K562 (cell line): ENCODE measurements around the gene CPPED1. TPM values are rescaled to one million over a fixed set of nuclear protein-coding genes. Genes with fewer than 3 reads are reported as not detected.

Experiments
- ATAC-seq: fragments of 200-7000 bp; cut with Tn5 transposase; 3 replicates; pipeline ENCODE4 v1.9.1; 2020; ENCODE audit warnings: moderate library complexity
- BruUV-seq: library from RNA; stranded (reverse); fragments of 400-500 nt; replicated peaks from 2 replicates; lab custom pipeline; 2021; lab: Mats Ljungman, UMichigan
- CTCF ChIA-PET: fragments of 300-600 bp; formaldehyde crosslinking; extraction: SDS; loops from one replicate; lab custom pipeline; 2021; ENCODE audit warnings: low intra/inter-chr PET ratio; lab: Yijun Ruan, JAX
- POLR2A ChIA-PET: fragments of 300-600, 350-650 bp; sonication (Branson Sonifier 250); formaldehyde crosslinking; extraction: SDS; loops from one replicate; lab custom pipeline; 2021; ENCODE audit warnings: antibody characterized with exemption, inconsistent platforms; lab: Yijun Ruan, JAX
- DNase-seq, 4 experiments: peaks; one replicate each; pipeline versions ENCODE4 v3.0.0 to v3.0.0-alpha.2; 2011 to 2018; ENCODE audit warnings: low spot score in 3 of 4, mixed read lengths in 3 of 4; ENCODE audit errors: extremely low read depth in 1 of 4
- FAIRE-seq: peaks from 2 replicates; lab custom pipeline; 2011; peaks lifted over from hg19 to GRCh38; lab: Jason Lieb, UNC
- H2AFZ ChIP-seq: 2 replicates; pipeline ENCODE4 v1.6.0; 2011; ENCODE audit warnings: low read depth, low read length, control low read depth, inconsistent platforms
- H3K27ac ChIP-seq: fragments of 200-600 bp; 3 replicates; pipeline ENCODE4 v1.8.0; 2011; ENCODE audit warnings: low read depth, mild to moderate bottlenecking, control low read depth, inconsistent platforms, low read length, moderate library complexity, mixed read lengths; ENCODE audit errors: extremely low read depth
- H3K27me3 ChIP-seq, 2 experiments: fragments of 300-600 bp in 1 of 2; 2 replicates in 1 of 2; 3 replicates in 1 of 2; pipeline versions ENCODE4 v1.6.0 to v1.8.0; 2011; ENCODE audit warnings: inconsistent platforms in 2 of 2, low read length in 2 of 2, mild to moderate bottlenecking in 1 of 2, mixed read lengths in 1 of 2, moderate library complexity in 1 of 2; ENCODE audit not compliant: control insufficient read depth in 2 of 2, insufficient read depth in 2 of 2
- H3K36me3 ChIP-seq: fragments of 300-600 bp; 3 replicates; pipeline ENCODE4 v1.8.0; 2011; ENCODE audit warnings: mild to moderate bottlenecking, low read length, inconsistent platforms; ENCODE audit not compliant: control insufficient read depth, insufficient read depth
- H3K4me1 ChIP-seq, 2 experiments: fragments of 200-600 bp in 1 of 2; replicated peaks in 1 of 2; 2 replicates in 1 of 2; 3 replicates in 1 of 2; pipeline versions ENCODE4 v1.5.1 to v1.8.0; 2011; ENCODE audit warnings: inconsistent platforms in 2 of 2, low read length in 2 of 2, mild to moderate bottlenecking in 1 of 2, mixed read lengths in 1 of 2, moderate library complexity in 1 of 2; ENCODE audit not compliant: control insufficient read depth in 2 of 2, insufficient read depth in 2 of 2
- H3K4me2 ChIP-seq: 2 replicates; pipeline ENCODE4 v1.6.1; 2011; ENCODE audit warnings: low read length, control low read depth, inconsistent platforms, mixed read lengths; ENCODE audit not compliant: insufficient read depth
- H3K4me3 ChIP-seq: fragments of 200-600 bp; sonication (generic), shearing (Covaris generic); 2 replicates; pipeline ENCODE4 v1.5.1; 2016; ENCODE audit warnings: control low read depth, inconsistent platforms
- H3K79me2 ChIP-seq: fragments of 200-600 bp; 3 replicates; pipeline ENCODE4 v1.8.0; 2011; ENCODE audit warnings: low read length, inconsistent platforms; ENCODE audit not compliant: control insufficient read depth, insufficient read depth
- H3K9ac ChIP-seq, 2 experiments: 2 replicates each; pipeline versions ENCODE4 v1.6.0 to v1.6.1; 2011; ENCODE audit warnings: low read depth in 2 of 2, low read length in 2 of 2, control low read depth in 1 of 2, inconsistent platforms in 1 of 2, mild to moderate bottlenecking in 1 of 2, mixed read lengths in 1 of 2; ENCODE audit not compliant: insufficient read depth in 1 of 2
- H3K9me1 ChIP-seq: one replicate; pipeline ENCODE4 v1.6.0; 2011; ENCODE audit warnings: inconsistent platforms, mild to moderate bottlenecking, low read length, moderate library complexity; ENCODE audit not compliant: control insufficient read depth, insufficient read depth
- H3K9me3 ChIP-seq: replicated peaks from 2 replicates; pipeline ENCODE4 v1.5.1; 2011; ENCODE audit warnings: low read depth, low read length, inconsistent platforms; ENCODE audit not compliant: control insufficient read depth, insufficient read depth
- H4K20me1 ChIP-seq: replicated peaks from 2 replicates; pipeline ENCODE4 v1.6.1; 2011; ENCODE audit warnings: low read length, inconsistent platforms, mixed read lengths; ENCODE audit not compliant: control insufficient read depth, insufficient read depth
- ETV1 ChIP-seq: fragments of 450-650 bp; conservative IDR thresholded peaks from 2 replicates; pipeline ENCODE4 v1.6.1; 2016; ENCODE audit warnings: missing genetic modification characterization, control low read depth, low read depth, missing compliant biosample characterization
- FOS ChIP-seq: IDR thresholded peaks from 3 replicates; pipeline ENCODE4 v1.6.1; 2011; ENCODE audit not compliant: insufficient read length; ENCODE audit errors: extremely low read depth
- MYBL2 ChIP-seq, 2 experiments: fragments of 450-650 bp in 1 of 2; sonication (generic) in 1 of 2; formaldehyde crosslinking in 1 of 2; IDR thresholded peaks; 2 replicates each; pipeline versions ENCODE4 v1.6.1 to v1.8.1; 2017 to 2022; ENCODE audit warnings: borderline replicate concordance in 1 of 2, inconsistent platforms in 1 of 2, low read depth in 1 of 2, mild to moderate bottlenecking in 1 of 2, missing genetic modification reagents in 1 of 2, moderate library complexity in 1 of 2
- PRMT5 ChIP-seq: sonication (generic); formaldehyde crosslinking; IDR thresholded peaks from 2 replicates; pipeline ENCODE4 v1.5.0; 2020; ENCODE audit warnings: missing genetic modification reagents
- RBM25 ChIP-seq: fragments of 200-400 bp; formaldehyde crosslinking; IDR thresholded peaks from 2 replicates; pipeline ENCODE4 v1.6.1; 2018; ENCODE audit warnings: low read length, low read depth, moderate library complexity; ENCODE audit not compliant: severe bottlenecking
- SMARCC2 ChIP-seq: fragments of 450-650 bp; IDR thresholded peaks from 2 replicates; pipeline ENCODE4 v1.6.1; 2017; ENCODE audit warnings: antibody characterized with exemption, moderate library complexity, mild to moderate bottlenecking, low read depth
- TEAD2 ChIP-seq: fragments of 450-650 bp; IDR thresholded peaks from 2 replicates; pipeline ENCODE4 v1.6.1; 2016; ENCODE audit warnings: missing genetic modification characterization, control low read depth, missing compliant biosample characterization
- XRCC3 ChIP-seq: fragments of 450-650 bp; IDR thresholded peaks from 2 replicates; pipeline ENCODE4 v1.6.1; 2017; ENCODE audit warnings: mild to moderate bottlenecking, moderate library complexity
- ZNF778 ChIP-seq: fragments of 450-650 bp; formaldehyde crosslinking; IDR thresholded peaks from 2 replicates; pipeline ENCODE4 v1.4.0; 2020; ENCODE audit warnings: mild to moderate bottlenecking, moderate library complexity
- ZNF79 ChIP-seq: fragments of 250-450 bp; sonication (Bioruptor Pico); IDR thresholded peaks from 2 replicates; pipeline ENCODE4 v1.4.0; 2020; ENCODE audit warnings: low read depth, mild to moderate bottlenecking, moderate library complexity
- WGBS: fragments of 100-300 bp; shearing (Covaris generic); methylation state at CpG from one replicate; pipeline ENCODE4 v1.1.6; 2016; ENCODE audit warnings: low coverage, mixed read lengths; ENCODE audit not compliant: insufficient coverage; ENCODE audit errors: missing lambda C conversion rate; 5-methylcytosine and 5-hydroxymethylcytosine counted together
- in situ Hi-C: fragments of 300-500 bp; cut with MboI; formaldehyde crosslinking; loops from 4 replicates; pipeline ENCODE4 v1.15.0; 2018; ENCODE audit warnings: inconsistent platforms, mixed read lengths
- intact Hi-C: fragments of 100-400 bp; cut with micrococcal nuclease; formaldehyde crosslinking; loops from 2 replicates; pipeline ENCODE4 v1.14.2; 2022
- polyA plus RNA-seq, 8 experiments: library from polyadenylated mRNA; depleted of rRNA in 4 of 8; stranded (reverse) in 5 of 8; unstranded in 3 of 8; fragments of >200 nt; fragmentation: Nextera tagmentation in 2 of 8; fragmentation: Illumina TruSeq in 1 of 8; extraction: Ambion mirVana in 2 of 8; extraction: Trizol in 1 of 8; gene quantifications; 2 replicates each; pipeline versions ENCODE4 v1.2.1 to v1.2.3, GENCODE V29; 2011 to 2014; ENCODE audit warnings: inconsistent platforms in 1 of 8, missing spikeins in 1 of 8
- total RNA-seq, 7 experiments: library from RNA; depleted of rRNA in 6 of 7; stranded (reverse); fragments of >200 nt in 6 of 7; fragmentation: Illumina TruSeq in 2 of 7; extraction: Trizol in 2 of 7; gene quantifications; 2 replicates each; pipeline versions ENCODE4 v1.2.1 to v1.2.3, GENCODE V29; 2011 to 2021; ENCODE audit warnings: low replicate concordance in 1 of 7
- TF ChIP-seq, protein P1 (sequence below): fragments of 450-650 bp; IDR thresholded peaks from 2 replicates; pipeline ENCODE4 v1.6.1; 2016; ENCODE audit warnings: low read depth

CPPED1 gene
- total and polyA plus RNA-seq, 9 of the 15 experiments (the other 6 are each of a cell fraction or from before 2014, with no cell fraction given), result 7.5 to 25.7 (median 16.9) TPM

- Histone ChIP-seq H3K27ac (no peak overlapping the region), H3K4me1 (no peaks in the 10 kb centered on the region; a peak in 1 of 5 replicates), H3K9me3 (no peaks in the 10 kb centered on the region), H3K79me2 (no peaks in the 10 kb centered on the region), H2AFZ (no peak overlapping the region), H3K9me1 (no peaks in the 10 kb centered on the region), H3K9ac (no peak overlapping the region), H3K36me3 (no peaks in the 10 kb centered on the region), H3K4me2 (no peak overlapping the region), H4K20me1 (no peaks in the 10 kb centered on the region), H3K27me3 (peaks cover 0 to 33% of the 10 kb centered on the region in 2 experiments; a peak in 3 of 5 replicates), H3K4me3 (no peak overlapping the region)
- BruUV-seq, result no TSS peak
- DNase-seq, result no peak
- no peak for ATAC-seq
- TF ChIP-seq ETV1 (tag) (no peak), PRMT5 (CRISPR knock-in tag) (no peak), RBM25 (no peak), FOS (no peak), MYBL2 (IDR thresholded peaks at IDR 0.05; ENCODE audit: low read depth) (no peak), MYBL2 (CRISPR knock-in tag; IDR thresholded peaks at IDR 0.05; ENCODE audit: borderline replicate concordance) (no peak), TEAD2 (tag) (no peak), ZNF778 (no peak), SMARCC2 (no peak), ZNF79 (CRISPR knock-in tag) (no peak), XRCC3 (no peak)
- TF ChIP-seq, protein P1, sequence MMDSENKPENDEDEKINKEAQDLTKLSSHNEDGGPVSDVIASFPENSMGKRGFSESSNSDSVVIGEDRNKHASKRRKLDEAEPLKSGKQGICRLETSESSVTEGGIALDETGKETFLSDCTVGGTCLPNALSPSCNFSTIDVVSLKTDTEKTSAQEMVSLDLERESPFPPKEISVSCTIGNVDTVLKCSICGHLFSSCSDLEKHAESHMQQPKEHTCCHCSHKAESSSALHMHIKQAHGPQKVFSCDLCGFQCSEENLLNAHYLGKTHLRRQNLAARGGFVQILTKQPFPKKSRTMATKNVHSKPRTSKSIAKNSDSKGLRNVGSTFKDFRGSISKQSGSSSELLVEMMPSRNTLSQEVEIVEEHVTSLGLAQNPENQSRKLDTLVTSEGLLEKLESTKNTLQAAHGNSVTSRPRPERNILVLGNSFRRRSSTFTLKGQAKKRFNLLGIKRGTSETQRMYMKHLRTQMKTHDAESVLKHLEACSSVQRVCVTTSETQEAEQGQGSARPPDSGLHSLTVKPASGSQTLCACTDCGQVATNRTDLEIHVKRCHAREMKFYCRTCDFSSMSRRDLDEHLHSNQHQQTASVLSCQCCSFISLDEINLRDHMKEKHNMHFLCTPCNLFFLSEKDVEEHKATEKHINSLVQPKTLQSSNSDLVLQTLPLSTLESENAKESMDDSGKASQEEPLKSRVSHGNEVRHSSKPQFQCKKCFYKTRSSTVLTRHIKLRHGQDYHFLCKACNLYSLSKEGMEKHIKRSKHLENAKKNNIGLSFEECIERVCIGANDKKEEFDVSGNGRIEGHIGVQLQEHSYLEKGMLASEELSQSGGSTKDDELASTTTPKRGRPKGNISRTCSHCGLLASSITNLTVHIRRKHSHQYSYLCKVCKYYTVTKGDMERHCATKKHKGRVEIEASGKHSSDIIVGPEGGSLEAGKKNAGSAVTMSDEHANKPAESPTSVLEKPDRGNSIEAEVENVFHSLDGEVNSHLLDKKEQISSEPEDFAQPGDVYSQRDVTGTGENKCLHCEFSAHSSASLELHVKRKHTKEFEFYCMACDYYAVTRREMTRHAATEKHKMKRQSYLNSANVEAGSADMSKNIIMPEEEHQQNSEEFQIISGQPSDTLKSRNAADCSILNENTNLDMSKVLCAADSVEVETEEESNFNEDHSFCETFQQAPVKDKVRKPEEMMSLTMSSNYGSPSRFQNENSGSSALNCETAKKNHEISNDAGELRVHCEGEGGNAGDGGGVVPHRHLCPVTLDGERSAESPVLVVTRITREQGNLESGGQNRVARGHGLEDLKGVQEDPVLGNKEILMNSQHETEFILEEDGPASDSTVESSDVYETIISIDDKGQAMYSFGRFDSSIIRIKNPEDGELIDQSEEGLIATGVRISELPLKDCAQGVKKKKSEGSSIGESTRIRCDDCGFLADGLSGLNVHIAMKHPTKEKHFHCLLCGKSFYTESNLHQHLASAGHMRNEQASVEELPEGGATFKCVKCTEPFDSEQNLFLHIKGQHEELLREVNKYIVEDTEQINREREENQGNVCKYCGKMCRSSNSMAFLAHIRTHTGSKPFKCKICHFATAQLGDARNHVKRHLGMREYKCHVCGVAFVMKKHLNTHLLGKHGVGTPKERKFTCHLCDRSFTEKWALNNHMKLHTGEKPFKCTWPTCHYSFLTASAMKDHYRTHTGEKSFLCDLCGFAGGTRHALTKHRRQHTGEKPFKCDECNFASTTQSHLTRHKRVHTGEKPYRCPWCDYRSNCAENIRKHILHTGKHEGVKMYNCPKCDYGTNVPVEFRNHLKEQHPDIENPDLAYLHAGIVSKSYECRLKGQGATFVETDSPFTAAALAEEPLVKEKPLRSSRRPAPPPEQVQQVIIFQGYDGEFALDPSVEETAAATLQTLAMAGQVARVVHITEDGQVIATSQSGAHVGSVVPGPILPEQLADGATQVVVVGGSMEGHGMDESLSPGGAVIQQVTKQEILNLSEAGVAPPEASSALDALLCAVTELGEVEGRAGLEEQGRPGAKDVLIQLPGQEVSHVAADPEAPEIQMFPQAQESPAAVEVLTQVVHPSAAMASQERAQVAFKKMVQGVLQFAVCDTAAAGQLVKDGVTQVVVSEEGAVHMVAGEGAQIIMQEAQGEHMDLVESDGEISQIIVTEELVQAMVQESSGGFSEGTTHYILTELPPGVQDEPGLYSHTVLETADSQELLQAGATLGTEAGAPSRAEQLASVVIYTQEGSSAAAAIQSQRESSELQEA, result no peak
- ChIA-PET POLR2A (interaction anchor here (0.6 kb wide), 1 partner anchor 15 kb away, joined by 3 read pairs; no protein-coding TSS in a partner anchor), CTCF (no interaction called here)
- WGBS, result 15% methylated on average over 10 of the region's 10 CpGs
- no peak for FAIRE-seq
- intact Hi-C loops (no loop called here), in situ Hi-C loops (no loop called here)
These were observed 178.0 kb downstream of the CPPED1 start for GRCh38 chr16:12625716-12626115.
